Measurements from ENCODE around the gene KLHL12. TPM values are rescaled to one million over a fixed set of nuclear protein-coding genes. Genes with fewer than 3 reads are reported as not detected.

The KLHL12 gene
- total RNA-seq, 2 donors from 2014 or later: 12.6 to 18.5 TPM

DNA sequence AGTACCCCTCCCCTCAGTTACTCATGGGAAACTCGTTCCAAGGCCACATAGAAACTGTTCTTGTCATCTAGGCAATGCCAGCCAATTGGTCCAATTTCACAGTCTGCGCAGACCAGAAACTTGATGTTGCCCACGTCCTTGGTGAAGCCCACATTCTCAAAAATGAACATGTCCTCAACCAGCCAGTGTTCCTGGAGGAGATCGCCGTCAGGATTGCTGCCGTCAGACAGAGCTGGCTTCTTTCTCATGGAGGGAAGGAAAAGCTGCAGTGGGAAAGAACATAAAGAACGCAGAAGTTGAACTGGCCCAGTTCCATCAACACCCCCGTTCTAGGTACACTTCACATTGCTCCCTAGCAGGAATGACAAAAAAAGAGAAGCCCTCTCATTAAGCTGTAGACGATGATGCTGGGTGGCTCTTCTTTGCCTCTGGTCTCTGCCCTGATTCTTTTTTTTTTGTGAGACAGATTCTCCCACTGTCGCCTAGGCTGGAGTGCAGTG lies 46.0 kb downstream of the KLHL12 start:
- TF ChIP-seq, protein P1, sequence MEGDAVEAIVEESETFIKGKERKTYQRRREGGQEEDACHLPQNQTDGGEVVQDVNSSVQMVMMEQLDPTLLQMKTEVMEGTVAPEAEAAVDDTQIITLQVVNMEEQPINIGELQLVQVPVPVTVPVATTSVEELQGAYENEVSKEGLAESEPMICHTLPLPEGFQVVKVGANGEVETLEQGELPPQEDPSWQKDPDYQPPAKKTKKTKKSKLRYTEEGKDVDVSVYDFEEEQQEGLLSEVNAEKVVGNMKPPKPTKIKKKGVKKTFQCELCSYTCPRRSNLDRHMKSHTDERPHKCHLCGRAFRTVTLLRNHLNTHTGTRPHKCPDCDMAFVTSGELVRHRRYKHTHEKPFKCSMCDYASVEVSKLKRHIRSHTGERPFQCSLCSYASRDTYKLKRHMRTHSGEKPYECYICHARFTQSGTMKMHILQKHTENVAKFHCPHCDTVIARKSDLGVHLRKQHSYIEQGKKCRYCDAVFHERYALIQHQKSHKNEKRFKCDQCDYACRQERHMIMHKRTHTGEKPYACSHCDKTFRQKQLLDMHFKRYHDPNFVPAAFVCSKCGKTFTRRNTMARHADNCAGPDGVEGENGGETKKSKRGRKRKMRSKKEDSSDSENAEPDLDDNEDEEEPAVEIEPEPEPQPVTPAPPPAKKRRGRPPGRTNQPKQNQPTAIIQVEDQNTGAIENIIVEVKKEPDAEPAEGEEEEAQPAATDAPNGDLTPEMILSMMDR (IDR thresholded peaks at IDR 0.05): no peak
- Histone ChIP-seq H3K4me1 (ENCODE audit: control insufficient read depth in 1 of 2, low read depth in 2 of 2) (no peaks in the 10 kb centered on the region), H3K4me3 (no peak overlapping the region), H3K36me3 (peaks cover 13% of the 10 kb centered on the region), H3K27ac (no peak overlapping the region), H3K9me3 (no peaks in the 10 kb centered on the region), H3K27me3 (replicated peaks; ENCODE audit: insufficient read depth) (no peaks in the 10 kb centered on the region)
- DNase-seq (ENCODE audit: low spot score) (no peak), ATAC-seq (ENCODE audit: insufficient number of reproducible peaks, low FRiP score, low read depth) (no peak)

DNA sequence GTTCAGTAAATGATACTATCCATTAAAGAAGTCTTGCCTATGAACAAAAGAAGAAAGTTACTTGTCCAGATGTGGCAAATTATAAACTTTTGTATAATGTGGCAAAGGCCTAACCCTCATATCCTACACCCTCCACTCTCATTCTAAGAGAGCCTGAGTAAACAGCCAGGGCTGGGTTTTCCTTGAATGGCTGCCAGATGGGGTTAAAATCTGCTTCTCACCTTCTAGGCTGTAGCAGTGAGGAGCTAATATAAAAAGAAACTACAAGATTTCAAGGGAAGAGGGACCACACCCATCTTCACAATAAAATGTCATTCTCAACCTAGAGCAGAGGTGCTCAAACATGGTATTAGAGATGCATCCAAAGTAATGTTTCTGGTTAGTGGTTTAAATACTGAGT lies 47.0 kb downstream of the KLHL12 start:
- TF ChIP-seq, protein P1 (IDR thresholded peaks at IDR 0.05): no peak
- H3K9me3 ChIP-seq: no peaks in the 10 kb centered on the region

DNA sequence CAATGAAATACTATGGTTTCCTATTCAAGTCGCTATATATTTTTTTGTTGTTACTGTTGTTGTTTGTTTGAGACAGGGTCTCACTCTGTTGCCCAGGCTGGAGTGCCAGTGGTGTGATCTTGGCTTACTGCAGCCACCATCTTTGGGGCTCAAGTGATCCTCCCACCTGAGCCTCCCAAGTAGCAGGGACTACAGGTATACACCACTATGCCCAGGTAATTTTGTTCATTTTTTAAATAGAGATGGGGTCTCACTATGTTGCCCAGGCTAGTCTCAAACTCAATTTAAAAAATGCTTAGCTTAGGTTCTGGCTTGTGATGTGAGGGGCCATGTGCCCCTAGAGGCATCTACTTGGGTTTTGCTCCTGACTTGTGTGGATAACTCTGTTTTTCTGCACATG lies 47.9 kb downstream of the KLHL12 start:
- Histone ChIP-seq H3K27ac (no peak overlapping the region), H3K9me3 (no peaks in the 10 kb centered on the region), H3K4me3 (no peak overlapping the region), H3K4me1 (ENCODE audit: control insufficient read depth in 1 of 2, low read depth in 2 of 2) (no peaks in the 10 kb centered on the region), H3K36me3 (peaks cover 13% of the 10 kb centered on the region), H3K27me3 (replicated peaks; ENCODE audit: insufficient read depth) (no peaks in the 10 kb centered on the region)
- DNase-seq (ENCODE audit: low spot score) (no peak), ATAC-seq (ENCODE audit: insufficient number of reproducible peaks, low FRiP score, low read depth) (no peak)
- TF ChIP-seq, protein P1 (IDR thresholded peaks at IDR 0.05): no peak

More for the DNA sequence above, 47.0 kb downstream of the KLHL12 start:
- Histone ChIP-seq H3K36me3 (peaks cover 13% of the 10 kb centered on the region), H3K27me3 (replicated peaks; ENCODE audit: insufficient read depth) (no peaks in the 10 kb centered on the region), H3K27ac (no peak overlapping the region), H3K4me1 (ENCODE audit: control insufficient read depth in 1 of 2, low read depth in 2 of 2) (no peaks in the 10 kb centered on the region), H3K4me3 (no peak overlapping the region)
- ATAC-seq (ENCODE audit: insufficient number of reproducible peaks, low FRiP score, low read depth): no peak
- DNase-seq (ENCODE audit: low spot score): no peak

- DNase-seq (ENCODE audit: low spot score) (no peak), ATAC-seq (ENCODE audit: insufficient number of reproducible peaks, low FRiP score, low read depth) (no peak)
- no peaks in the 10 kb centered on the region for H3K36me3 ChIP-seq
- no peaks in the 10 kb centered on the region for H3K4me1 ChIP-seq (ENCODE audit: control insufficient read depth in 1 of 2, low read depth in 2 of 2)
- TF ChIP-seq, protein P1 (IDR thresholded peaks at IDR 0.05): no peak
- no peaks in the 10 kb centered on the region for H3K9me3 ChIP-seq
- H3K27ac ChIP-seq: no peak overlapping the region
- H3K4me3 ChIP-seq: no peak overlapping the region
- H3K27me3 ChIP-seq (replicated peaks; ENCODE audit: insufficient read depth): no peaks in the 10 kb centered on the region
These were observed 54.0 kb downstream of the KLHL12 start for GRCh38 chr1:202873026-202873425.

DNA sequence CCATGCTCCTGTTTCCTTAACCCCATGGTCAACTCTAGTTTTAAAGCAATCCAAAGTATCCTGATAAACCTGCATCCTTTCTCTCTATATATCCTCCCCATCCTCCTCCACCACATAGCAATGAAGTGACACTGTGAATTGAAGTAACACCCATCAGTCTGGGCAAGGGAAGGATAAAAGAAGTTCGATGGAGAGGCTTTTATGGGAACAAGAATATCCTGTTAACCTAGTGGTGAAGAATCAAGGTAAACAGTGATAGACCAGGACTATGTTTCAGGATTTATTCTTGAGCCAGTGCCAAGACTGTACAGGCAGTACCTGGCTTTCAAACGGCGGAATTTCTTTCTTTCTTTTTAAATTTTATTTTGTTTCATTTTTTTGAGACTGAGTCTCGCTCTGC lies 55.7 kb downstream of the KLHL12 start:
- no peak for ATAC-seq (ENCODE audit: insufficient number of reproducible peaks, low FRiP score, low read depth)
- TF ChIP-seq, protein P1 (IDR thresholded peaks at IDR 0.05): no peak
- no peaks in the 10 kb centered on the region for H3K36me3 ChIP-seq

More for the DNA sequence above, 55.7 kb downstream of the KLHL12 start:
- DNase-seq (ENCODE audit: low spot score): no peak
- H3K4me3 ChIP-seq: no peak overlapping the region
- H3K27ac ChIP-seq: no peak overlapping the region
- no peaks in the 10 kb centered on the region for H3K9me3 ChIP-seq
- H3K27me3 ChIP-seq (replicated peaks; ENCODE audit: insufficient read depth): no peaks in the 10 kb centered on the region
- no peaks in the 10 kb centered on the region for H3K4me1 ChIP-seq (ENCODE audit: control insufficient read depth in 1 of 2, low read depth in 2 of 2)
